Measurements from ENCODE around the gene MPPED2. TPM values are rescaled to one million over a fixed set of nuclear protein-coding genes. Genes with fewer than 3 reads are reported as not detected.

MPPED2 gene
- total RNA-seq, 1 donor from 2014 or later = not detected

DNA sequence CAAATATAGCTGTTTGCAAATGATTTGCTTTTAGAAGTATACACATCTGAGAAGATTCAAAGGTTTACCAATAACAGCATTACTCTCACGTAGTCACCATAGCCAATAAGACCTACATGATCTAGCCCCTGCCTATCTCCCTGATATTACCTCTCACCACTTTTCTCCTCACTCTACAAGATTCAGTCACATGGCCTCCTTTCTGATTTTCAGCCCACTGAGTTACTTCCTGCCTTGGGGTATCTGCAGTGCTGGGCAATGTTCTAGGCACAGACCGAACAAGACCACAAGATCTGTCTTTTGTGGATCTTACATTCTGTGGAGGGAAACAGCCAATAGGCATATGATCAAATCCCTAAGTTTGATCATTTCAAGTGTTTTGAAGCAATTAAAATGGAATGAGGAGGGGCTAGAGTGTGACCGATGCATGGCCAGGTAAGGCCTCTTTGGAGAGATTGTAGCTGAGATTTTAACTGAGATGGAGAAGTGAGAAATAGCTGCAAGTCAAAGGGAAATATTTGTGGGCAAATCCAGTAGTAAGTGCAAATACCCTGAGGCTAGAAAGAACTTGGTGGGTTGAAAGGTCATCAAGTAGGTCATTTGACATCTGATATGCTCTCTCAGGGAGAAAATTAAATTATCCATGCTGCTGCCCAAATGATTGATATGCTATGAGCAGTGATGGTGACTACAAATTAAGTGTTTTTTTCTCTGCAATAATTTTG, 220.2 kb downstream of the MPPED2 start:
- no peak for DNase-seq (ENCODE audit: low read depth, low spot score)

DNA sequence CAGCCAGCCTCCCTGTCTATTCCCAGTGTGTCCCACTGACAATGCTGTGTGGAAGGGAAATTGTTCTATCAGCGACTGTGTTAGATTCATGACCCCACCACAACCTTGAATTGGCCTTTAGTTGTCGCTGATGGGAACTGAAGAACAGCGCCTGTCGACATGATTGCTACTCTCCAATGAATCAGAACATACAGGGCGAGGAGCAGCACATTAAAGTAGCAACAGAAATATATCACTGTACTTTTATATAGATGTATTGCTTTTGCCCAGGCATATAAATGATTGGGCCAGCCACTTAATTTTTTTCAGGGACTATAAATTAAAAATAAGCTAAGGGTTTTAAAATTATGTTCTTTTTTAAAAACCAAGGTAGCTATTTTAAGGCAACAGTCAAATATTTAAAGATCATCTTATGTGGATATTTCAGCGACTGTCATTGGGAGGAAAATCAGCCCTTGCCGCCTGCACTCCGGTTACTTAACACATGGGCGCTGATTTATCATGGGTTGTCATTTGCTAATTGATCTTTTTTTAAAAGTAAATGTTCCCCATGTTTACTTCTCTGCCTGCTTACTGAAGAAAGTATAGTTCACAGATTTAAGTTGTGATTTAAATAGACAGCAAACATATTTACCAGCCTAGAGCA, 221.2 kb downstream of the MPPED2 start:
- no peak for DNase-seq (ENCODE audit: low read depth, low spot score)

GRCh38 chr11:30364139-30364836, 221.9 kb downstream of the MPPED2 start:
- DNase-seq (ENCODE audit: low read depth, low spot score) = no peak

DNA sequence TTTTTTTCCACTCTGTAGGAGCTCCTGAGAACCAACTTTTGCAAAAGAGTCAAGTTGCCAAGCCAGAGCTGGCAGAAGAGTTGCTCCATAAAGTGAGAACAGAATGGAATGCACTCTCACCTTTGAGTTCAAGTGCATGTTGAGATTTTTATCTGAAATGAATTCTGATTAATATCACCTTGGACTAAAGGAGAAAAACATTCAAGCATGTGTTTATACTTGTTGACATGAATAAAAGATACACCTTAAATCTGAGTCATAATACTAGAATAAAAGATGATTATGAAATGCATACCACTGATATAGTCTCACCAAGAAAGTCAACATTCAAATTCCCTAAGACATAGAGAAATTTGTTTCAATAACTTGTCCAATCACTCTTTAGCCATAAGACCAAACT, 225.4 kb downstream of the MPPED2 start:
- DNase-seq (ENCODE audit: low read depth, low spot score) = no peak
